Right atrium auricular region (tissue), 2 donors: Measurements from ENCODE around the gene CHCHD1. TPM values are rescaled to one million over a fixed set of nuclear protein-coding genes. Genes with fewer than 3 reads are reported as not detected.

ENCODE experiments used
- DNase-seq: peaks from one replicate; pipeline ENCODE4 v3.0.0-alpha.2; 2019; ENCODE audit warnings: low spot score
- H3K27ac ChIP-seq, 2 donors: fragments of 200-600 bp; sonication (generic); 1 replicate in 1 of 2; 2 replicates in 1 of 2; pipeline ENCODE4 v1.5.1; 2016 to 2019
- H3K27me3 ChIP-seq, 2 donors: fragments of 200-600 bp; sonication (generic); one replicate each; pipeline versions ENCODE4 v1.5.1 to v1.6.0; 2017 to 2019
- H3K36me3 ChIP-seq: fragments of 200-600 bp; sonication (generic); one replicate; pipeline ENCODE4 v1.5.1; 2016
- H3K4me1 ChIP-seq, 2 donors: fragments of 200-600 bp; sonication (generic); one replicate each; pipeline versions ENCODE4 v1.5.1 to v1.6.0; 2017 to 2019
- H3K4me3 ChIP-seq, 2 donors: fragments of 200-600 bp; sonication (generic); 1 replicate in 1 of 2; 2 replicates in 1 of 2; pipeline ENCODE4 v1.5.1; 2017 to 2019; ENCODE audit warnings: mild to moderate bottlenecking in 1 of 2, moderate library complexity in 1 of 2
- H3K9me3 ChIP-seq, 2 donors: fragments of 200-600 bp; sonication (generic); one replicate each; pipeline ENCODE4 v1.5.1; 2019
- total RNA-seq, 2 donors: library from RNA; depleted of rRNA; stranded (reverse); fragments of >200 nt; gene quantifications; one replicate each; pipeline ENCODE4 v1.1.0, GENCODE V29; 2016
- TF ChIP-seq, protein P1 (sequence below), 2 donors: fragments of 200-600 bp; sonication (generic); IDR thresholded peaks; one replicate each; pipeline ENCODE4 v1.5.1; 2019; ENCODE audit warnings: antibody characterized with exemption in 2 of 2

The CHCHD1 gene
- total RNA-seq, 2 donors from 2014 or later = 28.3 to 32.7 TPM

DNA sequence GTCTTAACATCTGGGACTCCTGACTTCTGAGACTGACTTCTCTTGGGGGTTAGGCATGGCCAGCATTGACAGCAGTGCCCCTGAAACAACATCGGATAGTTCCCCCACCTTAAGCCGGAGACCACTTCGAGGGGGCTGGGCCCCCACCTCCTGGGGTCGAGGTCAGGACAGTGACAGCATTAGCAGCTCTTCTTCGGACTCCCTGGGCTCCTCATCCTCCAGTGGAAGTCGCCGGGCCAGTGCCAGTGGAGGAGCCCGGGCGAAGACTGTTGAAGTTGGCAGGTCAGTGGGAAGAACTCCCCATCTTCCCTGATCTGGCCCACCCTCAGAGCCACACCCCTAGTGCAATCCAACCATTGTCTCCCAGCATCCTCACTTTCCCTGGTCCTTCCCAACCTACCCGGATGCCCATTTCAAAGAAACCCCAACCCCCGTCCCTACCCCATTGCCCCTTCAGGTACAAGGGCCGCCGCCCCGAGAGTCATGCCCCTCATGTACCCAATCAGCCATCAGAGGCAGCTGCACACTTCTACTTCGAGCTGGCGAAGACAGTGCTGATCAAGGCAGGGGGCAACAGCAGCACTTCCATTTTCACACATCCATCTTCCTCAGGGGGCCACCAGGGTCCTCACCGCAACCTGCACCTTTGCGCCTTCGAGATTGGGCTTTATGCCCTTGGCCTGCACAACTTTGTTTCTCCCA, 15.6 kb downstream of the CHCHD1 start:
- no peak overlapping the region for H3K4me3 ChIP-seq
- no peak for DNase-seq
- TF ChIP-seq, protein P1, sequence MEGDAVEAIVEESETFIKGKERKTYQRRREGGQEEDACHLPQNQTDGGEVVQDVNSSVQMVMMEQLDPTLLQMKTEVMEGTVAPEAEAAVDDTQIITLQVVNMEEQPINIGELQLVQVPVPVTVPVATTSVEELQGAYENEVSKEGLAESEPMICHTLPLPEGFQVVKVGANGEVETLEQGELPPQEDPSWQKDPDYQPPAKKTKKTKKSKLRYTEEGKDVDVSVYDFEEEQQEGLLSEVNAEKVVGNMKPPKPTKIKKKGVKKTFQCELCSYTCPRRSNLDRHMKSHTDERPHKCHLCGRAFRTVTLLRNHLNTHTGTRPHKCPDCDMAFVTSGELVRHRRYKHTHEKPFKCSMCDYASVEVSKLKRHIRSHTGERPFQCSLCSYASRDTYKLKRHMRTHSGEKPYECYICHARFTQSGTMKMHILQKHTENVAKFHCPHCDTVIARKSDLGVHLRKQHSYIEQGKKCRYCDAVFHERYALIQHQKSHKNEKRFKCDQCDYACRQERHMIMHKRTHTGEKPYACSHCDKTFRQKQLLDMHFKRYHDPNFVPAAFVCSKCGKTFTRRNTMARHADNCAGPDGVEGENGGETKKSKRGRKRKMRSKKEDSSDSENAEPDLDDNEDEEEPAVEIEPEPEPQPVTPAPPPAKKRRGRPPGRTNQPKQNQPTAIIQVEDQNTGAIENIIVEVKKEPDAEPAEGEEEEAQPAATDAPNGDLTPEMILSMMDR (IDR thresholded peaks at IDR 0.05) = no peak
- H3K36me3 ChIP-seq = peaks cover 93% of the 10 kb centered on the region
- H3K27ac ChIP-seq = no peak overlapping the region
- H3K27me3 ChIP-seq = no peaks in the 10 kb centered on the region
- H3K9me3 ChIP-seq = no peaks in the 10 kb centered on the region
- H3K4me1 ChIP-seq = no peaks in the 10 kb centered on the region

DNA sequence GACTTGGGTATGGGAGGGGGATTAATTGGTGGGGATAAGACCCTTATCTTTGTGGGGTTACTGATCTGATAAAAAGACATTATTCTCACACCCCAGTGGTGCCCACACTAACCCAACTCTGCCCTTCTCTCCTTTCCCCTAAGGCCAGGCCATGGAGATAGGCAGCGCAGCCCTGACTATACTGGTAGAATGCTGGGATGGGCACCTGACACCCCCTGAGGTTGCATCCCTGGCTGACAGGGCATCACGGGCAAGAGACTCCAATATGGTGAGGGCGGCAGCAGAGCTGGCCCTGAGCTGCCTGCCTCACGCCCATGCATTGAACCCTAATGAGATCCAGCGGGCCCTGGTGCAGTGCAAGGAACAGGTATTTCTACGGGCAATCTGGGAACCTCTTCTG, 16.2 kb downstream of the CHCHD1 start:
- TF ChIP-seq, protein P1 (IDR thresholded peaks at IDR 0.05) = no peak
- H3K4me1 ChIP-seq = no peaks in the 10 kb centered on the region
- no peak overlapping the region for H3K27ac ChIP-seq
- no peaks in the 10 kb centered on the region for H3K27me3 ChIP-seq
- H3K4me3 ChIP-seq = no peak overlapping the region
- DNase-seq = no peak
- H3K9me3 ChIP-seq = no peaks in the 10 kb centered on the region
- peaks cover 93% of the 10 kb centered on the region for H3K36me3 ChIP-seq

DNA sequence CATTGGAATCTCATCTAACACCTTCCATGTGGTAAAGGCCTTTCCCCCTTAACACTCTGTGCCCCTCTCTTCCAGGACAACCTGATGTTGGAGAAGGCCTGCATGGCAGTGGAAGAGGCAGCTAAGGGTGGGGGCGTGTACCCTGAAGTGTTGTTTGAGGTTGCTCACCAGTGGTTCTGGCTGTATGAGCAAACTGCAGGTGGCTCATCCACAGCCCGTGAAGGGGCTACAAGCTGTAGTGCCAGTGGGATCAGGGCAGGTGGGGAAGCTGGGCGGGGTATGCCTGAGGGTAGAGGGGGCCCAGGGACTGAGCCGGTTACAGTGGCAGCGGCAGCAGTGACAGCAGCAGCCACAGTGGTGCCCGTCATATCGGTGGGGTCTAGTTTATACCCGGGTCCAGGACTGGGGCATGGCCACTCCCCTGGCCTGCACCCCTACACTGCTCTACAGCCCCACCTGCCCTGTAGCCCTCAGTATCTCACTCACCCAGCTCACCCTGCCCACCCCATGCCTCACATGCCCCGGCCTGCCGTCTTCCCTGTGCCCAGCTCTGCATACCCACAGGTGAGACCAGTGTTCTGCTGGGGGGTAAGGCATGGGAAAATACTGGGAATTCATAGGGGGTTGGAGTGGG, 17.2 kb downstream of the CHCHD1 start:
- Histone ChIP-seq H3K27ac (no peak overlapping the region), H3K4me1 (no peaks in the 10 kb centered on the region), H3K27me3 (no peaks in the 10 kb centered on the region), H3K4me3 (no peak overlapping the region), H3K9me3 (no peaks in the 10 kb centered on the region), H3K36me3 (peaks cover 93% of the 10 kb centered on the region)
- TF ChIP-seq, protein P1 (IDR thresholded peaks at IDR 0.05) = no peak
- DNase-seq = no peak

DNA sequence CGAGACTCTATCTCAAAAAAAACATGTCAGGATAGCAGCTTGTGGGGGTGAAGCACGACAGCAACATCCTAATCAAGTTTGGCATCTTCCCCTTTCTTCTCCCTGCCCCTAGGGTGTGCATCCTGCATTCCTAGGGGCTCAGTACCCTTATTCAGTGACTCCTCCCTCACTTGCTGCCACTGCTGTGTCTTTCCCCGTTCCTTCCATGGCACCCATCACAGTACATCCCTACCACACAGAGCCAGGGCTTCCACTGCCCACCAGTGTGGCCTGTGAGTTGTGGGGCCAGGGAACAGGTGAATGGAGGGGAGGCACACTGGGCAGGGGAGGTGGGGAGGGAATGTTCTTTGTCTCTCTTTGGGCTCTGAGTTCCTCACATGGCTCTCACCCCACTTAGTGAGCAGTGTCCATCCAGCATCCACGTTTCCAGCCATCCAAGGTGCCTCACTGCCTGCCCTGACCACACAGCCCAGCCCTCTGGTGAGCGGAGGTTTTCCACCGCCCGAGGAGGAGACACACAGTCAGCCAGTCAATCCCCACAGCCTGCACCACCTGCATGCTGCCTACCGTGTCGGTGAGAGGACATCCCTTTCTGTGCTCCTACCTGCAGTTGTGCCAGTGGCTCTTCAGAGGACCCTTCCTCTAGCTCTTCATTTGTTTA, 18.2 kb downstream of the CHCHD1 start:
- H3K9me3 ChIP-seq = no peaks in the 10 kb centered on the region
- no peak for DNase-seq
- H3K36me3 ChIP-seq = peaks cover 93% of the 10 kb centered on the region
- H3K27me3 ChIP-seq = no peaks in the 10 kb centered on the region
- H3K4me3 ChIP-seq = no peak overlapping the region
- H3K4me1 ChIP-seq = no peaks in the 10 kb centered on the region
- H3K27ac ChIP-seq = no peak overlapping the region
- TF ChIP-seq, protein P1 (IDR thresholded peaks at IDR 0.05) = no peak

DNA sequence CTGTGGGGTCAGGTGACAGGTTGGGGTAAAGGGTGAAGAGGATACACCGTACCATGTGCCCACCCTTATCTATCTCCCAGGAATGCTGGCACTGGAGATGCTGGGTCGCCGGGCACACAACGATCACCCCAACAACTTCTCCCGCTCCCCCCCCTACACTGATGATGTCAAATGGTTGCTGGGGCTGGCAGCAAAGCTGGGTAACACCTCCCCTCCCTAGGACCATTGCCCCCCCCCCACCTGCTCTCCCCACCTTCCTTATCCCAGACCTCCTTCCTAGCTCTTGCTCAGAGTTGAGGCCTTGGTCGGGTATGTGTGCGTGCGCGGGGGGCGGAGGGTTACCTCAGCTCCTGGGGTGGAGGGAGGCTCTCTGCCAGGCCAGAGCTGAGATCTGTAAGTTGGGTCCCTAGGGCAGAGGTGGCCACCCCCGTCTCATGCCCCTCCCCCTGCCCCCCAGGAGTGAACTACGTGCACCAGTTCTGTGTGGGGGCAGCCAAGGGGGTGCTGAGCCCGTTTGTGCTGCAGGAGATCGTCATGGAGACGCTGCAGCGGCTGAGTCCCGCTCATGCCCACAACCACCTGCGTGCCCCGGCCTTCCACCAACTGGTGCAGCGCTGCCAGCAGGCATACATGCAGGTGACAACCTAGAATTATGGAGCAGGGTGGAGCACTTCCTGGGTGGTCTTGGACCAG, 18.9 kb downstream of the CHCHD1 start:
- no peaks in the 10 kb centered on the region for H3K9me3 ChIP-seq
- no peak for DNase-seq
- TF ChIP-seq, protein P1 (IDR thresholded peaks at IDR 0.05) = no peak
- no peak overlapping the region for H3K27ac ChIP-seq
- no peaks in the 10 kb centered on the region for H3K4me1 ChIP-seq
- H3K4me3 ChIP-seq = no peak overlapping the region
- H3K36me3 ChIP-seq = peaks cover 93% of the 10 kb centered on the region
- no peaks in the 10 kb centered on the region for H3K27me3 ChIP-seq
